Activated CD8-positive, alpha-beta memory T cell treated with anti-CD3 and anti-CD28 coated beads for 1 hour (primary cell): ENCODE data around the gene BAIAP2.

Source experiments
- DNase-seq, 2 donors: peaks; one replicate each; pipeline ENCODE4 v3.0.0-alpha.2; 2020; ENCODE audit warnings: low read depth in 1 of 2; ENCODE audit errors: extremely low read depth in 1 of 2

The BAIAP2 gene

GRCh38 chr17:81050645-81051625 lies 16.0 kb downstream of the BAIAP2 start:
- DNase-seq, result no peak

- DNase-seq, result no peak
These were observed 17.4 kb downstream of the BAIAP2 start for GRCh38 chr17:81052199-81052997.

- DNase-seq, result no peak
These were observed 18.4 kb downstream of the BAIAP2 start for GRCh38 chr17:81053041-81053970.

GRCh38 chr17:81054308-81054707 lies 19.4 kb downstream of the BAIAP2 start:
- no peak for DNase-seq

GRCh38 chr17:81054881-81055370 lies 20.0 kb downstream of the BAIAP2 start:
- no peak for DNase-seq

GRCh38 chr17:81056312-81056711 lies 21.4 kb downstream of the BAIAP2 start:
- DNase-seq, result no peak

GRCh38 chr17:81057079-81057730 lies 22.3 kb downstream of the BAIAP2 start:
- no peak for DNase-seq

- DNase-seq, result no peak
These were observed 22.8 kb downstream of the BAIAP2 start for GRCh38 chr17:81057777-81058176.

- no peak for DNase-seq
These were observed 23.4 kb downstream of the BAIAP2 start for GRCh38 chr17:81058263-81058871.

- DNase-seq, result no peak
These were observed 24.1 kb downstream of the BAIAP2 start for GRCh38 chr17:81059026-81059425.

GRCh38 chr17:81060416-81060815 lies 25.5 kb downstream of the BAIAP2 start:
- no peak for DNase-seq

- DNase-seq, result no peak
These were observed 26.2 kb downstream of the BAIAP2 start for GRCh38 chr17:81061027-81061735.

GRCh38 chr17:81062014-81062780 lies 27.2 kb downstream of the BAIAP2 start:
- DNase-seq, result no peak

- no peak for DNase-seq
These were observed 28.4 kb downstream of the BAIAP2 start for GRCh38 chr17:81063106-81064093.

GRCh38 chr17:81064678-81065475 lies 29.9 kb downstream of the BAIAP2 start:
- no peak for DNase-seq

- no peak for DNase-seq
These were observed 30.5 kb downstream of the BAIAP2 start for GRCh38 chr17:81065500-81065899.
